Right ventricle myocardium inferior (tissue), 1 donor: ENCODE results near the gene CHST7. TPM values are rescaled to one million over a fixed set of nuclear protein-coding genes. Genes with fewer than 3 reads are reported as not detected.

Experiments used
- ATAC-seq: fragments of 200-7000 bp; cut with Tn5 transposase; one replicate; pipeline ENCODE4 v1.9.1; 2020; ENCODE audit warnings: mild to moderate bottlenecking, moderate library complexity
- DNase-seq: peaks from one replicate; pipeline ENCODE4 v3.0.0; 2021; ENCODE audit errors: missing footprints
- intact Hi-C: fragments of 100-400 bp; cut with DNase I; formaldehyde crosslinking; loops from one replicate; pipeline ENCODE4 v1.11.0; 2022
- total RNA-seq: library from RNA; stranded (reverse); fragmentation: NEBNext Ultra II Directional; extraction: Animal tissue kit (Norgen Biotek cat#: 25700); gene quantifications from one replicate; pipeline ENCODE4 v1.2.1, GENCODE V29; 2021
- donor health status: DM: no; HTN: yes; CAD: no; lungs with severe emphysema.

Gene CHST7
- total RNA-seq, 1 donor from 2014 or later: 15.1 TPM

- ATAC-seq: no peak
- intact Hi-C loops: no loop called here
- no peak for DNase-seq
Measured at GRCh38 chrX:46595084-46595483, 21.5 kb downstream of the CHST7 start.

- intact Hi-C loops: no loop called here
- DNase-seq (no peak), ATAC-seq (no peak)
Measured at GRCh38 chrX:46597208-46597607, 23.6 kb downstream of the CHST7 start.

GRCh38 chrX:46597771-46598170 lies 24.2 kb downstream of the CHST7 start:
- no peak for ATAC-seq
- no peak for DNase-seq
- intact Hi-C loops: no loop called here

GRCh38 chrX:46599051-46599560 lies 25.5 kb downstream of the CHST7 start:
- intact Hi-C loops: no loop called here
- DNase-seq: no peak
- ATAC-seq: no peak

GRCh38 chrX:46601283-46601682 lies 27.7 kb downstream of the CHST7 start:
- DNase-seq (no peak), ATAC-seq (peak; percentile 90)
- intact Hi-C loops: no loop called here

GRCh38 chrX:46602468-46603102 lies 29.0 kb downstream of the CHST7 start:
- ATAC-seq: no peak
- intact Hi-C loops: no loop called here

GRCh38 chrX:46607916-46608315 lies 34.4 kb downstream of the CHST7 start:
- DNase-seq (no peak), ATAC-seq (no peak)
- intact Hi-C loops: no loop called here

More at GRCh38 chrX:46602468-46603102, 29.0 kb downstream of the CHST7 start:
- no peak for DNase-seq

GRCh38 chrX:46610070-46610658 lies 36.6 kb downstream of the CHST7 start:
- intact Hi-C loops: no loop called here
- ATAC-seq (no peak), DNase-seq (no peak)

GRCh38 chrX:46611658-46612362 lies 38.2 kb downstream of the CHST7 start:
- DNase-seq (no peak), ATAC-seq (no peak)
- intact Hi-C loops: no loop called here

- ATAC-seq (no peak), DNase-seq (no peak)
- intact Hi-C loops: no loop called here
Measured at GRCh38 chrX:46617906-46618305, 44.3 kb downstream of the CHST7 start.

- intact Hi-C loops: no loop called here
- DNase-seq: no peak
Measured at GRCh38 chrX:46618947-46619346, 45.4 kb downstream of the CHST7 start.

GRCh38 chrX:46620505-46620904 lies 46.9 kb downstream of the CHST7 start:
- no peak for ATAC-seq
- intact Hi-C loops: no loop called here
- no peak for DNase-seq

More at GRCh38 chrX:46618947-46619346, 45.4 kb downstream of the CHST7 start:
- no peak for ATAC-seq

GRCh38 chrX:46621572-46621971 lies 48.0 kb downstream of the CHST7 start:
- DNase-seq (no peak), ATAC-seq (no peak)
- intact Hi-C loops: no loop called here

- intact Hi-C loops: no loop called here
- ATAC-seq (no peak), DNase-seq (no peak)
Measured at GRCh38 chrX:46624090-46624786, 50.7 kb downstream of the CHST7 start.

GRCh38 chrX:46626566-46626965 lies 53.0 kb downstream of the CHST7 start:
- ATAC-seq: no peak
- intact Hi-C loops: no loop called here
- no peak for DNase-seq

- intact Hi-C loops: no loop called here
- ATAC-seq: no peak
- no peak for DNase-seq
Measured at GRCh38 chrX:46627062-46627461, 53.5 kb downstream of the CHST7 start.

GRCh38 chrX:46627711-46628419 lies 54.3 kb downstream of the CHST7 start:
- DNase-seq (no peak), ATAC-seq (peak; percentile 38)
- intact Hi-C loops: no loop called here

- ATAC-seq (peak; percentile 89), DNase-seq (peak; percentile 83)
- intact Hi-C loops: no loop called here
Measured at GRCh38 chrX:46628460-46629371, 55.2 kb downstream of the CHST7 start.
